Measurements from ENCODE around the gene TMEM86B. TPM values are rescaled to one million over a fixed set of nuclear protein-coding genes. Genes with fewer than 3 reads are reported as not detected.

Gene TMEM86B
- total RNA-seq, 1 experiment from 2014 or later = 4.2 TPM

GRCh38 chr19:55275851-55276719 lies 47.5 kb upstream of the TMEM86B start:
- no TSS peak for BruUV-seq (replicated peaks)
- TF ChIP-seq CTCF (IDR thresholded peaks at IDR 0.05; ENCODE audit: unreplicated experiment) = no peak
- peaks cover 41% of the 10 kb centered on the region for H3K36me3 Mint-ChIP-seq (ENCODE audit: insufficient read depth, unreplicated experiment)
- no peak overlapping the region for H3K4me3 Mint-ChIP-seq (ENCODE audit: unreplicated experiment)
- H3K27me3 Mint-ChIP-seq (ENCODE audit: insufficient read depth, unreplicated experiment) = no peaks in the 10 kb centered on the region
- ChIA-PET POLR2A (no interaction called here), CTCF (interaction anchor here (0.6 to 0.7 kb wide), 2 partner anchors 20 to 70 kb away, joined by 3 to 4 read pairs; no protein-coding TSS in a partner anchor)
- intact Hi-C loops (cut with micrococcal nuclease) = no loop called here
- peaks cover 18% of the 10 kb centered on the region for H3K4me1 Mint-ChIP-seq (ENCODE audit: insufficient read depth, unreplicated experiment)
- DNase-seq (ENCODE audit: unreplicated experiment) = no peak
- H3K9me3 Mint-ChIP-seq (ENCODE audit: unreplicated experiment) = no peaks in the 10 kb centered on the region
- no peak overlapping the region for H3K27ac Mint-ChIP-seq (ENCODE audit: low read depth, unreplicated experiment)

- ChIA-PET CTCF (interaction anchor here (1.1 to 1.5 kb wide), 2 partner anchors 18 to 133 kb away, joined by 4 to 5 read pairs; no protein-coding TSS in a partner anchor), POLR2A (no interaction called here)
- H3K9me3 Mint-ChIP-seq (ENCODE audit: unreplicated experiment) = no peaks in the 10 kb centered on the region
- H3K4me3 Mint-ChIP-seq (ENCODE audit: unreplicated experiment) = no peak overlapping the region
- no peaks in the 10 kb centered on the region for H3K27me3 Mint-ChIP-seq (ENCODE audit: insufficient read depth, unreplicated experiment)
- no peak for DNase-seq (ENCODE audit: unreplicated experiment)
- H3K36me3 Mint-ChIP-seq (ENCODE audit: insufficient read depth, unreplicated experiment) = peaks cover 47% of the 10 kb centered on the region
- intact Hi-C loops (cut with micrococcal nuclease) = no loop called here
- peaks cover 2% of the 10 kb centered on the region for H3K4me1 Mint-ChIP-seq (ENCODE audit: insufficient read depth, unreplicated experiment)
- no peak for TF ChIP-seq CTCF (IDR thresholded peaks at IDR 0.05; ENCODE audit: unreplicated experiment)
- H3K27ac Mint-ChIP-seq (ENCODE audit: low read depth, unreplicated experiment) = no peak overlapping the region
- BruUV-seq (replicated peaks) = no TSS peak
Observed at GRCh38 chr19:55273978-55274707, 45.6 kb upstream of the TMEM86B start.

- H3K4me1 Mint-ChIP-seq (ENCODE audit: insufficient read depth, unreplicated experiment) = no peaks in the 10 kb centered on the region
- no peak for DNase-seq (ENCODE audit: unreplicated experiment)
- no peak for TF ChIP-seq CTCF (IDR thresholded peaks at IDR 0.05; ENCODE audit: unreplicated experiment)
- CTCF ChIA-PET = no interaction called here
- POLR2A ChIA-PET = interaction anchor here (1.0 kb wide), 1 partner anchor 13 kb away, joined by 3 read pairs; the partner anchor contains the start of gene PPP6R1
- H3K9me3 Mint-ChIP-seq (ENCODE audit: unreplicated experiment) = no peaks in the 10 kb centered on the region
- H3K27ac Mint-ChIP-seq (ENCODE audit: low read depth, unreplicated experiment) = no peak overlapping the region
- intact Hi-C loops (cut with micrococcal nuclease) = no loop called here
- H3K27me3 Mint-ChIP-seq (ENCODE audit: insufficient read depth, unreplicated experiment) = no peaks in the 10 kb centered on the region
- no TSS peak for BruUV-seq (replicated peaks)
- H3K36me3 Mint-ChIP-seq (ENCODE audit: insufficient read depth, unreplicated experiment) = peaks cover 41% of the 10 kb centered on the region
- no peak overlapping the region for H3K4me3 Mint-ChIP-seq (ENCODE audit: unreplicated experiment)
Observed at GRCh38 chr19:55272142-55272541, 43.6 kb upstream of the TMEM86B start.
